ENCODE measurements around the gene CHST8. TPM values are rescaled to one million over a fixed set of nuclear protein-coding genes. Genes with fewer than 3 reads are reported as not detected.

The CHST8 gene
- total RNA-seq, 2 donors from 2014 or later: 1.6 to 3.8 TPM

- WGBS, 2 experiments (ENCODE audit: insufficient coverage in 1 of 2, insufficient read length in 1 of 2): 71 to 94% methylated on average over 1 to 3 of the region's 3 CpGs
- Histone ChIP-seq H3K27me3 (ENCODE audit: control insufficient read depth, insufficient read depth, low read length, poor library complexity, severe bottlenecking) (no peaks in the 10 kb centered on the region), H3K4me3 (ENCODE audit: low read length) (no peak overlapping the region), H3K9me3 (ENCODE audit: control insufficient read depth, low read length) (no peaks in the 10 kb centered on the region), H3K36me3 (ENCODE audit: control insufficient read depth, insufficient read depth, low read length) (no peaks in the 10 kb centered on the region), H3K9ac (ENCODE audit: extremely low read depth, low read length, poor library complexity, severe bottlenecking) (no peak overlapping the region), H3K4me1 (ENCODE audit: control insufficient read depth, insufficient read depth, low read length) (no peaks in the 10 kb centered on the region), H3K27ac (ENCODE audit: low read depth, low read length) (no peak overlapping the region)
- Mint-ChIP-seq H3K36me3 (ENCODE audit: low read depth) (no peaks in the 10 kb centered on the region), H3K27me3 (ENCODE audit: insufficient read depth) (no peaks in the 10 kb centered on the region), H3K27ac (no peak overlapping the region), H3K9me3 (peaks cover 6% of the 10 kb centered on the region), H3K4me3 (no peak overlapping the region), H3K4me1 (no peaks in the 10 kb centered on the region)
- no peak for DNase-seq
- TF ChIP-seq CTCF (conservative IDR thresholded peaks at IDR 0.05): no peak
These were observed 91.4 kb downstream of the CHST8 start for GRCh38 chr19:33713194-33713593.

GRCh38 chr19:33714149-33714548 is 92.4 kb downstream of the CHST8 start:
- peaks cover 6% of the 10 kb centered on the region for H3K9me3 Mint-ChIP-seq
- WGBS, 2 experiments (ENCODE audit: insufficient coverage in 1 of 2, insufficient read length in 1 of 2): 93% methylated on average over 3 of the region's 3 CpGs; no CpG with 5 or more reads in 1 of the 2 experiments
- H3K4me1 Mint-ChIP-seq: no peaks in the 10 kb centered on the region
- no peaks in the 10 kb centered on the region for H3K36me3 Mint-ChIP-seq (ENCODE audit: low read depth)
- Histone ChIP-seq H3K27me3 (ENCODE audit: control insufficient read depth, insufficient read depth, low read length, poor library complexity, severe bottlenecking) (no peaks in the 10 kb centered on the region), H3K9ac (ENCODE audit: extremely low read depth, low read length, poor library complexity, severe bottlenecking) (no peak overlapping the region), H3K4me3 (ENCODE audit: low read length) (no peak overlapping the region), H3K27ac (ENCODE audit: low read depth, low read length) (no peak overlapping the region), H3K4me1 (ENCODE audit: control insufficient read depth, insufficient read depth, low read length) (no peaks in the 10 kb centered on the region), H3K9me3 (ENCODE audit: control insufficient read depth, low read length) (no peaks in the 10 kb centered on the region), H3K36me3 (ENCODE audit: control insufficient read depth, insufficient read depth, low read length) (no peaks in the 10 kb centered on the region)
- DNase-seq: no peak
- no peak overlapping the region for H3K4me3 Mint-ChIP-seq
- TF ChIP-seq CTCF (conservative IDR thresholded peaks at IDR 0.05): no peak
- H3K27me3 Mint-ChIP-seq (ENCODE audit: insufficient read depth): no peaks in the 10 kb centered on the region
- no peak overlapping the region for H3K27ac Mint-ChIP-seq

- Histone ChIP-seq H3K9me3 (ENCODE audit: control insufficient read depth, low read length) (no peaks in the 10 kb centered on the region), H3K4me3 (ENCODE audit: low read length) (no peak overlapping the region), H3K36me3 (ENCODE audit: control insufficient read depth, insufficient read depth, low read length) (no peaks in the 10 kb centered on the region), H3K27ac (ENCODE audit: low read depth, low read length) (no peak overlapping the region), H3K4me1 (ENCODE audit: control insufficient read depth, insufficient read depth, low read length) (no peaks in the 10 kb centered on the region), H3K27me3 (ENCODE audit: control insufficient read depth, insufficient read depth, low read length, poor library complexity, severe bottlenecking) (no peaks in the 10 kb centered on the region), H3K9ac (ENCODE audit: extremely low read depth, low read length, poor library complexity, severe bottlenecking) (no peak overlapping the region)
- Mint-ChIP-seq H3K9me3 (no peaks in the 10 kb centered on the region), H3K4me1 (no peaks in the 10 kb centered on the region), H3K27ac (no peak overlapping the region), H3K36me3 (ENCODE audit: low read depth) (no peaks in the 10 kb centered on the region), H3K27me3 (ENCODE audit: insufficient read depth) (no peaks in the 10 kb centered on the region), H3K4me3 (no peak overlapping the region)
- TF ChIP-seq CTCF (conservative IDR thresholded peaks at IDR 0.05): no peak
- peak; percentile 68 for DNase-seq
- 75 to 100% methylated on average over 1 of the region's 1 CpG for WGBS, 2 experiments (ENCODE audit: insufficient coverage in 1 of 2, insufficient read length in 1 of 2)
These were observed 93.7 kb downstream of the CHST8 start for GRCh38 chr19:33715462-33715861.

All from endodermal cell (in vitro differentiated cells).